ENCODE results near the gene CWF19L2. TPM values are rescaled to one million over a fixed set of nuclear protein-coding genes. Genes with fewer than 3 reads are reported as not detected.

Gene CWF19L2
- total and polyA plus RNA-seq, 2 donors (not counting 1 experiment from before 2014, with no cell fraction given) = 5.1 to 10.7 TPM

GRCh38 chr11:107387666-107388065, 70.0 kb downstream of the CWF19L2 start:
- Histone ChIP-seq H3K4me2 (ENCODE audit: extremely low read depth, insufficient read depth, low read length) (no peak overlapping the region), H4K20me1 (ENCODE audit: control insufficient read depth, extremely low read depth, insufficient read depth, low read length) (no peaks in the 10 kb centered on the region), H3K27ac (ENCODE audit: insufficient read depth, low read length) (no peak overlapping the region), H3K79me2 (ENCODE audit: control insufficient read depth, insufficient read depth, low read length) (no peaks in the 10 kb centered on the region), H3K36me3 (ENCODE audit: control insufficient read depth, insufficient read depth, low read length) (no peaks in the 10 kb centered on the region), H3K4me3 (replicated peaks in 1 of 4; ENCODE audit: control extremely low read depth in 1 of 4, insufficient read depth in 1 of 4, low read depth in 3 of 4, low read length in 4 of 4) (no peak overlapping the region), H3K9me3 (ENCODE audit: control insufficient read depth, insufficient read depth, low read depth, low read length) (no peaks in the 10 kb centered on the region), H2AFZ (ENCODE audit: low read length) (no peak overlapping the region), H3K9ac (ENCODE audit: insufficient read depth, low read length) (no peak overlapping the region), H3K4me1 (ENCODE audit: control insufficient read depth, extremely low read depth, insufficient read depth, low read length) (no peaks in the 10 kb centered on the region), H3K27me3 (ENCODE audit: control insufficient read depth, insufficient read depth, low read length) (no peaks in the 10 kb centered on the region)
- TF ChIP-seq EZH2 (IDR thresholded peaks at IDR 0.05; ENCODE audit: low read length, missing control alignments) = no peak
- TF ChIP-seq, protein P1, sequence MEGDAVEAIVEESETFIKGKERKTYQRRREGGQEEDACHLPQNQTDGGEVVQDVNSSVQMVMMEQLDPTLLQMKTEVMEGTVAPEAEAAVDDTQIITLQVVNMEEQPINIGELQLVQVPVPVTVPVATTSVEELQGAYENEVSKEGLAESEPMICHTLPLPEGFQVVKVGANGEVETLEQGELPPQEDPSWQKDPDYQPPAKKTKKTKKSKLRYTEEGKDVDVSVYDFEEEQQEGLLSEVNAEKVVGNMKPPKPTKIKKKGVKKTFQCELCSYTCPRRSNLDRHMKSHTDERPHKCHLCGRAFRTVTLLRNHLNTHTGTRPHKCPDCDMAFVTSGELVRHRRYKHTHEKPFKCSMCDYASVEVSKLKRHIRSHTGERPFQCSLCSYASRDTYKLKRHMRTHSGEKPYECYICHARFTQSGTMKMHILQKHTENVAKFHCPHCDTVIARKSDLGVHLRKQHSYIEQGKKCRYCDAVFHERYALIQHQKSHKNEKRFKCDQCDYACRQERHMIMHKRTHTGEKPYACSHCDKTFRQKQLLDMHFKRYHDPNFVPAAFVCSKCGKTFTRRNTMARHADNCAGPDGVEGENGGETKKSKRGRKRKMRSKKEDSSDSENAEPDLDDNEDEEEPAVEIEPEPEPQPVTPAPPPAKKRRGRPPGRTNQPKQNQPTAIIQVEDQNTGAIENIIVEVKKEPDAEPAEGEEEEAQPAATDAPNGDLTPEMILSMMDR (conservative IDR thresholded peaks at IDR 0.05 in 1 of 2, IDR thresholded peaks at IDR 0.05 in 1 of 2; ENCODE audit: low read depth in 1 of 2, low read length in 2 of 2) = no peak
- no peak for DNase-seq (ENCODE audit: low read depth in 2 of 2)

GRCh38 chr11:107385361-107385981, 72.2 kb downstream of the CWF19L2 start:
- Histone ChIP-seq H2AFZ (ENCODE audit: low read length) (no peak overlapping the region), H3K9ac (ENCODE audit: insufficient read depth, low read length) (no peak overlapping the region), H4K20me1 (ENCODE audit: control insufficient read depth, extremely low read depth, insufficient read depth, low read length) (no peaks in the 10 kb centered on the region), H3K9me3 (ENCODE audit: control insufficient read depth, insufficient read depth, low read depth, low read length) (no peaks in the 10 kb centered on the region), H3K36me3 (ENCODE audit: control insufficient read depth, insufficient read depth, low read length) (no peaks in the 10 kb centered on the region), H3K4me2 (ENCODE audit: extremely low read depth, insufficient read depth, low read length) (no peak overlapping the region), H3K27me3 (ENCODE audit: control insufficient read depth, insufficient read depth, low read length) (no peaks in the 10 kb centered on the region), H3K79me2 (ENCODE audit: control insufficient read depth, insufficient read depth, low read length) (no peaks in the 10 kb centered on the region), H3K4me1 (ENCODE audit: control insufficient read depth, extremely low read depth, insufficient read depth, low read length) (no peaks in the 10 kb centered on the region), H3K27ac (ENCODE audit: insufficient read depth, low read length) (no peak overlapping the region), H3K4me3 (replicated peaks in 1 of 4; ENCODE audit: control extremely low read depth in 1 of 4, insufficient read depth in 1 of 4, low read depth in 3 of 4, low read length in 4 of 4) (no peak overlapping the region)
- no peak for TF ChIP-seq EZH2 (IDR thresholded peaks at IDR 0.05; ENCODE audit: low read length, missing control alignments)
- TF ChIP-seq, protein P1 (conservative IDR thresholded peaks at IDR 0.05 in 1 of 2, IDR thresholded peaks at IDR 0.05 in 1 of 2; ENCODE audit: low read depth in 1 of 2, low read length in 2 of 2) = no peak
- peak in 1 of 2 donors; percentile 20 for DNase-seq (ENCODE audit: low read depth in 2 of 2)

DNA sequence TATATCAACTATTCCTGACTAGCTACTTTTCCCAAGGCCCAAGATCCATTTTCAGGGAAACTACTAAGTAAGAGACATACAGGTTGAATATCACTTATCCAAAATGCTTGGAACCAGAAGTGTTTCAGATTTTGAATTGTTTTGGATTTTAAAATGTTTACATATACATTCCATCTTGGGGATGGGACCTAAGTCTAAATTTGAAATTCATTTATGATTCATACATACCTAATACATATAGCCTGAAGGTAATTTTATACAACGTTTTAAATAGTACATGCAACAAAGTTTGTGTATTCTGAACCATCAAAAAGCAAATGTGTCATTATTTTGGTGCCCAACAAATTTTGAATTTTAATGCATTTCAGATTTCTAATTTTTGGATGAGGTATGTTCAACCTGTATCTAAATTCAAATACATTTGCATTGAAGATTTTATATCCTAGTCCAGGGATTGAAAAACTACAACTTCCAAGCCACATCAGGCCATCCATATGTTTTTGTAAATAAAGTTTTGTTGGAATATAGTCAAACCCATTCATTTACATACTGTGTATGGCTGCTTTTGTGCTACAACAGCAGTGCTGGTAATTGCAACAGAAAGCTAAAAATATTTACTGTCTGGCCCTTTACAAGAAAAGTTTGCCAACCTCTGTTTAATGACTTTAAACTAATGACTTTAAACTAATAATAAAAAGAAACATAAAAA, 73.3 kb downstream of the CWF19L2 start:
- Histone ChIP-seq H2AFZ (ENCODE audit: low read length) (no peak overlapping the region), H3K4me1 (ENCODE audit: control insufficient read depth, extremely low read depth, insufficient read depth, low read length) (no peaks in the 10 kb centered on the region)

More for the DNA sequence above, 73.3 kb downstream of the CWF19L2 start:
- Histone ChIP-seq H3K27ac (ENCODE audit: insufficient read depth, low read length) (no peak overlapping the region), H3K79me2 (ENCODE audit: control insufficient read depth, insufficient read depth, low read length) (no peaks in the 10 kb centered on the region), H3K4me2 (ENCODE audit: extremely low read depth, insufficient read depth, low read length) (no peak overlapping the region), H3K9me3 (ENCODE audit: control insufficient read depth, insufficient read depth, low read depth, low read length) (no peaks in the 10 kb centered on the region), H3K27me3 (ENCODE audit: control insufficient read depth, insufficient read depth, low read length) (no peaks in the 10 kb centered on the region), H3K36me3 (ENCODE audit: control insufficient read depth, insufficient read depth, low read length) (no peaks in the 10 kb centered on the region), H4K20me1 (ENCODE audit: control insufficient read depth, extremely low read depth, insufficient read depth, low read length) (no peaks in the 10 kb centered on the region), H3K9ac (ENCODE audit: insufficient read depth, low read length) (no peak overlapping the region), H3K4me3 (replicated peaks in 1 of 4; ENCODE audit: control extremely low read depth in 1 of 4, insufficient read depth in 1 of 4, low read depth in 3 of 4, low read length in 4 of 4) (no peak overlapping the region)
- no peak for TF ChIP-seq EZH2 (IDR thresholded peaks at IDR 0.05; ENCODE audit: low read length, missing control alignments)
- TF ChIP-seq, protein P1 (conservative IDR thresholded peaks at IDR 0.05 in 1 of 2, IDR thresholded peaks at IDR 0.05 in 1 of 2; ENCODE audit: low read depth in 1 of 2, low read length in 2 of 2) = no peak
- no peak for DNase-seq (ENCODE audit: low read depth in 2 of 2)
